GM23338 (cell line): ENCODE results near the gene FHOD1. TPM values are rescaled to one million over a fixed set of nuclear protein-coding genes. Genes with fewer than 3 reads are reported as not detected.

Experiments used
- ATAC-seq: fragments of 200-7000 bp; cut with Tn5 transposase; 3 replicates; pipeline ENCODE4 v1.9.1; 2020
- DNase-seq: peaks from one replicate; pipeline ENCODE4 v3.0.0-alpha.2; 2015; ENCODE audit warnings: low spot score
- H2AFZ ChIP-seq: fragments of 200-600 bp; sonication (generic); 2 replicates; pipeline ENCODE4 v1.8.0; 2016; ENCODE audit warnings: antibody characterized with exemption, mild to moderate bottlenecking, moderate library complexity
- H3F3A ChIP-seq: fragments of 200-600 bp; sonication (generic); replicated peaks from 2 replicates; pipeline ENCODE4 v1.8.0; 2017; ENCODE audit warnings: antibody characterized with exemption, mixed run types, low read depth
- H3K27ac ChIP-seq: fragments of 200-600 bp; sonication (generic); 2 replicates; pipeline ENCODE4 v1.6.1; 2016; ENCODE audit warnings: low read depth
- H3K27me3 ChIP-seq: fragments of 200-600 bp; sonication (generic); 2 replicates; pipeline ENCODE4 v1.8.0; 2016; ENCODE audit warnings: mild to moderate bottlenecking, mixed run types, moderate library complexity; ENCODE audit not compliant: insufficient read depth
- H3K36me3 ChIP-seq: fragments of 200-600 bp; sonication (generic); 2 replicates; pipeline ENCODE4 v1.8.0; 2016; ENCODE audit warnings: mild to moderate bottlenecking; ENCODE audit not compliant: insufficient read depth
- H3K4me1 ChIP-seq: fragments of 200-600 bp; sonication (generic); 2 replicates; pipeline ENCODE4 v1.8.0; 2016; ENCODE audit warnings: mild to moderate bottlenecking, moderate library complexity; ENCODE audit not compliant: insufficient read depth
- H3K4me2 ChIP-seq: fragments of 200-600 bp; sonication (generic); 2 replicates; pipeline ENCODE4 v1.7.1; 2017; ENCODE audit warnings: mixed run types
- H3K4me3 ChIP-seq: fragments of 200-600 bp; sonication (generic); 2 replicates; pipeline ENCODE4 v1.6.1; 2016; ENCODE audit warnings: mixed run types
- H3K79me2 ChIP-seq: fragments of 200-600 bp; sonication (generic); replicated peaks from 2 replicates; pipeline ENCODE4 v1.8.0; 2017; ENCODE audit warnings: mild to moderate bottlenecking; ENCODE audit not compliant: insufficient read depth
- H3K9me2 ChIP-seq: fragments of 200-600 bp; sonication (generic); 2 replicates; pipeline ENCODE4 v1.8.0; 2017; ENCODE audit not compliant: insufficient read depth
- H4K20me1 ChIP-seq: fragments of 200-600 bp; sonication (generic); replicated peaks from 2 replicates; pipeline ENCODE4 v1.8.0; 2017; ENCODE audit warnings: mild to moderate bottlenecking; ENCODE audit not compliant: insufficient read depth
- H3K27ac Mint-ChIP-seq: 2 replicates; pipeline ENCODE4 v1.8.0; 2020; ENCODE audit warnings: inconsistent platforms, mild to moderate bottlenecking, moderate library complexity, mixed read lengths
- H3K27me3 Mint-ChIP-seq: 3 replicates; pipeline ENCODE4 v1.8.0; 2022; ENCODE audit warnings: low read depth, mild to moderate bottlenecking, moderate library complexity, mixed read lengths, inconsistent platforms; ENCODE audit not compliant: insufficient read depth, poor library complexity
- H3K36me3 Mint-ChIP-seq: 3 replicates; pipeline ENCODE4 v1.8.0; 2021; ENCODE audit warnings: low read depth, mild to moderate bottlenecking, inconsistent platforms, moderate library complexity, mixed read lengths
- H3K4me1 Mint-ChIP-seq: 3 replicates; pipeline ENCODE4 v1.8.0; 2020; ENCODE audit warnings: mild to moderate bottlenecking, inconsistent platforms, mixed read lengths
- H3K4me3 Mint-ChIP-seq: 3 replicates; pipeline ENCODE4 v1.8.0; 2021; ENCODE audit warnings: moderate library complexity, mild to moderate bottlenecking, inconsistent platforms, mixed read lengths
- H3K9me3 Mint-ChIP-seq: 3 replicates; pipeline ENCODE4 v1.8.0; 2020; ENCODE audit warnings: moderate library complexity, mild to moderate bottlenecking, inconsistent platforms, mixed read lengths
- CREB1 ChIP-seq: fragments of 250-450 bp; sonication (Bioruptor Pico); IDR thresholded peaks from 2 replicates; pipeline ENCODE4 v1.5.0; 2020; ENCODE audit warnings: low read depth, mild to moderate bottlenecking, moderate library complexity
- EZH2phosphoT487 ChIP-seq: fragments of 200-600 bp; sonication (generic); IDR thresholded peaks from one replicate; pipeline ENCODE4 v1.8.1; 2018; ENCODE audit warnings: antibody characterized with exemption; ENCODE audit not compliant: unreplicated experiment
- JUNB ChIP-seq: IDR thresholded peaks from one replicate; pipeline ENCODE4 v1.6.1; 2016; ENCODE audit warnings: antibody characterized with exemption; ENCODE audit not compliant: unreplicated experiment
- NANOG ChIP-seq: IDR thresholded peaks from 2 replicates; pipeline ENCODE4 v1.6.1; 2016; ENCODE audit warnings: antibody characterized with exemption, borderline replicate concordance
- POLR2AphosphoS5 ChIP-seq: IDR thresholded peaks from 2 replicates; pipeline ENCODE4 v1.6.1; 2016; ENCODE audit warnings: antibody characterized with exemption, low read depth
- STAT1 ChIP-seq: IDR thresholded peaks from one replicate; pipeline ENCODE4 v1.6.1; 2016; ENCODE audit warnings: antibody characterized with exemption; ENCODE audit not compliant: unreplicated experiment
- ZNF114 ChIP-seq: fragments of 250-450 bp; sonication (Bioruptor Pico); IDR thresholded peaks from 2 replicates; pipeline ENCODE4 v1.5.0; 2020; ENCODE audit warnings: mild to moderate bottlenecking, moderate library complexity
- ZNF331 ChIP-seq: fragments of 250-450 bp; sonication (Bioruptor Pico); IDR thresholded peaks from 2 replicates; pipeline ENCODE4 v1.5.0; 2020; ENCODE audit warnings: low read depth, mild to moderate bottlenecking, moderate library complexity
- polyA plus RNA-seq: library from polyadenylated mRNA; unstranded; fragments of >200 nt; fragmentation: Nextera tagmentation; extraction: Ambion mirVana; gene quantifications from 2 replicates; pipeline ENCODE4 v1.2.1, GENCODE V29; 2016
- total RNA-seq: library from RNA; depleted of rRNA; stranded (reverse); fragments of >200 nt; shearing (Covaris generic); gene quantifications from 2 replicates; pipeline ENCODE4 v1.2.3, GENCODE V29; 2014
- TF ChIP-seq, protein P1 (sequence below): IDR thresholded peaks from 2 replicates; pipeline ENCODE4 v1.6.1; 2016; ENCODE audit warnings: antibody characterized with exemption
- TF ChIP-seq, protein P2 (sequence below): IDR thresholded peaks from one replicate; pipeline ENCODE4 v1.6.1; 2018; ENCODE audit warnings: antibody characterized with exemption; ENCODE audit not compliant: unreplicated experiment
- TF ChIP-seq, protein P3 (sequence below): fragments of 250-450 bp; sonication (Bioruptor Pico); IDR thresholded peaks from 2 replicates; pipeline ENCODE4 v1.5.0; 2020; ENCODE audit warnings: mild to moderate bottlenecking, moderate library complexity

FHOD1 gene
- total and polyA plus RNA-seq, 2 experiments from 2014 or later, result 26.2 to 52.7 TPM

DNA sequence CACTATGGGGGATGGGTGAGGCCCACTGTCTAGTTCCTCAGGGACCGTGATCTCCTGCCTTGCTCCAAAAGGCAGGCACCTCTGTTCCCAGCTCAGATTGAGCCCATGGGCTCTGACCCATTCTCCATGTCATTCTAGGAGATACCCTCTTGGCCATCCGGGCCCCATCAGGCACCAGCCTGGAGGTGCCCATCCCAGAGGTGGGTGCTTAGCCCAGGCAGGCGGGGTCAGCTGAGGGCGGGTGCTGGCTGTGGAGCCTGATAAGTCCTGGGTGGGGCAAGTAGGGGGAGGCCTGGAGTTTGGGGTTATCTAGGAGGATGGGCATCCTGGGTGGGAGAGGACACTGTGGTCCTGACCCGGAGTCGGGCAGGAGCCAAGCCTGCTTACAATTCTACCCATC, 53.0 kb downstream of the FHOD1 start:
- ATAC-seq (no peak), DNase-seq (no peak)
- H2AFZ ChIP-seq, result no peak overlapping the region
- TF ChIP-seq JUNB, result no peak
- no peak for TF ChIP-seq NANOG
- TF ChIP-seq, protein P1, sequence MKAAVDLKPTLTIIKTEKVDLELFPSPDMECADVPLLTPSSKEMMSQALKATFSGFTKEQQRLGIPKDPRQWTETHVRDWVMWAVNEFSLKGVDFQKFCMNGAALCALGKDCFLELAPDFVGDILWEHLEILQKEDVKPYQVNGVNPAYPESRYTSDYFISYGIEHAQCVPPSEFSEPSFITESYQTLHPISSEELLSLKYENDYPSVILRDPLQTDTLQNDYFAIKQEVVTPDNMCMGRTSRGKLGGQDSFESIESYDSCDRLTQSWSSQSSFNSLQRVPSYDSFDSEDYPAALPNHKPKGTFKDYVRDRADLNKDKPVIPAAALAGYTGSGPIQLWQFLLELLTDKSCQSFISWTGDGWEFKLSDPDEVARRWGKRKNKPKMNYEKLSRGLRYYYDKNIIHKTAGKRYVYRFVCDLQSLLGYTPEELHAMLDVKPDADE, result no peak
- no peak for TF ChIP-seq EZH2phosphoT487
- no peak for TF ChIP-seq STAT1
- no peak for TF ChIP-seq CREB1 (CRISPR knock-in tag)
- no peak for TF ChIP-seq ZNF114 (CRISPR knock-in tag)
- TF ChIP-seq, protein P2, sequence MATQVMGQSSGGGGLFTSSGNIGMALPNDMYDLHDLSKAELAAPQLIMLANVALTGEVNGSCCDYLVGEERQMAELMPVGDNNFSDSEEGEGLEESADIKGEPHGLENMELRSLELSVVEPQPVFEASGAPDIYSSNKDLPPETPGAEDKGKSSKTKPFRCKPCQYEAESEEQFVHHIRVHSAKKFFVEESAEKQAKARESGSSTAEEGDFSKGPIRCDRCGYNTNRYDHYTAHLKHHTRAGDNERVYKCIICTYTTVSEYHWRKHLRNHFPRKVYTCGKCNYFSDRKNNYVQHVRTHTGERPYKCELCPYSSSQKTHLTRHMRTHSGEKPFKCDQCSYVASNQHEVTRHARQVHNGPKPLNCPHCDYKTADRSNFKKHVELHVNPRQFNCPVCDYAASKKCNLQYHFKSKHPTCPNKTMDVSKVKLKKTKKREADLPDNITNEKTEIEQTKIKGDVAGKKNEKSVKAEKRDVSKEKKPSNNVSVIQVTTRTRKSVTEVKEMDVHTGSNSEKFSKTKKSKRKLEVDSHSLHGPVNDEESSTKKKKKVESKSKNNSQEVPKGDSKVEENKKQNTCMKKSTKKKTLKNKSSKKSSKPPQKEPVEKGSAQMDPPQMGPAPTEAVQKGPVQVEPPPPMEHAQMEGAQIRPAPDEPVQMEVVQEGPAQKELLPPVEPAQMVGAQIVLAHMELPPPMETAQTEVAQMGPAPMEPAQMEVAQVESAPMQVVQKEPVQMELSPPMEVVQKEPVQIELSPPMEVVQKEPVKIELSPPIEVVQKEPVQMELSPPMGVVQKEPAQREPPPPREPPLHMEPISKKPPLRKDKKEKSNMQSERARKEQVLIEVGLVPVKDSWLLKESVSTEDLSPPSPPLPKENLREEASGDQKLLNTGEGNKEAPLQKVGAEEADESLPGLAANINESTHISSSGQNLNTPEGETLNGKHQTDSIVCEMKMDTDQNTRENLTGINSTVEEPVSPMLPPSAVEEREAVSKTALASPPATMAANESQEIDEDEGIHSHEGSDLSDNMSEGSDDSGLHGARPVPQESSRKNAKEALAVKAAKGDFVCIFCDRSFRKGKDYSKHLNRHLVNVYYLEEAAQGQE, result no peak
- no peak for TF ChIP-seq ZNF331 (CRISPR knock-in tag)
- TF ChIP-seq, protein P3, sequence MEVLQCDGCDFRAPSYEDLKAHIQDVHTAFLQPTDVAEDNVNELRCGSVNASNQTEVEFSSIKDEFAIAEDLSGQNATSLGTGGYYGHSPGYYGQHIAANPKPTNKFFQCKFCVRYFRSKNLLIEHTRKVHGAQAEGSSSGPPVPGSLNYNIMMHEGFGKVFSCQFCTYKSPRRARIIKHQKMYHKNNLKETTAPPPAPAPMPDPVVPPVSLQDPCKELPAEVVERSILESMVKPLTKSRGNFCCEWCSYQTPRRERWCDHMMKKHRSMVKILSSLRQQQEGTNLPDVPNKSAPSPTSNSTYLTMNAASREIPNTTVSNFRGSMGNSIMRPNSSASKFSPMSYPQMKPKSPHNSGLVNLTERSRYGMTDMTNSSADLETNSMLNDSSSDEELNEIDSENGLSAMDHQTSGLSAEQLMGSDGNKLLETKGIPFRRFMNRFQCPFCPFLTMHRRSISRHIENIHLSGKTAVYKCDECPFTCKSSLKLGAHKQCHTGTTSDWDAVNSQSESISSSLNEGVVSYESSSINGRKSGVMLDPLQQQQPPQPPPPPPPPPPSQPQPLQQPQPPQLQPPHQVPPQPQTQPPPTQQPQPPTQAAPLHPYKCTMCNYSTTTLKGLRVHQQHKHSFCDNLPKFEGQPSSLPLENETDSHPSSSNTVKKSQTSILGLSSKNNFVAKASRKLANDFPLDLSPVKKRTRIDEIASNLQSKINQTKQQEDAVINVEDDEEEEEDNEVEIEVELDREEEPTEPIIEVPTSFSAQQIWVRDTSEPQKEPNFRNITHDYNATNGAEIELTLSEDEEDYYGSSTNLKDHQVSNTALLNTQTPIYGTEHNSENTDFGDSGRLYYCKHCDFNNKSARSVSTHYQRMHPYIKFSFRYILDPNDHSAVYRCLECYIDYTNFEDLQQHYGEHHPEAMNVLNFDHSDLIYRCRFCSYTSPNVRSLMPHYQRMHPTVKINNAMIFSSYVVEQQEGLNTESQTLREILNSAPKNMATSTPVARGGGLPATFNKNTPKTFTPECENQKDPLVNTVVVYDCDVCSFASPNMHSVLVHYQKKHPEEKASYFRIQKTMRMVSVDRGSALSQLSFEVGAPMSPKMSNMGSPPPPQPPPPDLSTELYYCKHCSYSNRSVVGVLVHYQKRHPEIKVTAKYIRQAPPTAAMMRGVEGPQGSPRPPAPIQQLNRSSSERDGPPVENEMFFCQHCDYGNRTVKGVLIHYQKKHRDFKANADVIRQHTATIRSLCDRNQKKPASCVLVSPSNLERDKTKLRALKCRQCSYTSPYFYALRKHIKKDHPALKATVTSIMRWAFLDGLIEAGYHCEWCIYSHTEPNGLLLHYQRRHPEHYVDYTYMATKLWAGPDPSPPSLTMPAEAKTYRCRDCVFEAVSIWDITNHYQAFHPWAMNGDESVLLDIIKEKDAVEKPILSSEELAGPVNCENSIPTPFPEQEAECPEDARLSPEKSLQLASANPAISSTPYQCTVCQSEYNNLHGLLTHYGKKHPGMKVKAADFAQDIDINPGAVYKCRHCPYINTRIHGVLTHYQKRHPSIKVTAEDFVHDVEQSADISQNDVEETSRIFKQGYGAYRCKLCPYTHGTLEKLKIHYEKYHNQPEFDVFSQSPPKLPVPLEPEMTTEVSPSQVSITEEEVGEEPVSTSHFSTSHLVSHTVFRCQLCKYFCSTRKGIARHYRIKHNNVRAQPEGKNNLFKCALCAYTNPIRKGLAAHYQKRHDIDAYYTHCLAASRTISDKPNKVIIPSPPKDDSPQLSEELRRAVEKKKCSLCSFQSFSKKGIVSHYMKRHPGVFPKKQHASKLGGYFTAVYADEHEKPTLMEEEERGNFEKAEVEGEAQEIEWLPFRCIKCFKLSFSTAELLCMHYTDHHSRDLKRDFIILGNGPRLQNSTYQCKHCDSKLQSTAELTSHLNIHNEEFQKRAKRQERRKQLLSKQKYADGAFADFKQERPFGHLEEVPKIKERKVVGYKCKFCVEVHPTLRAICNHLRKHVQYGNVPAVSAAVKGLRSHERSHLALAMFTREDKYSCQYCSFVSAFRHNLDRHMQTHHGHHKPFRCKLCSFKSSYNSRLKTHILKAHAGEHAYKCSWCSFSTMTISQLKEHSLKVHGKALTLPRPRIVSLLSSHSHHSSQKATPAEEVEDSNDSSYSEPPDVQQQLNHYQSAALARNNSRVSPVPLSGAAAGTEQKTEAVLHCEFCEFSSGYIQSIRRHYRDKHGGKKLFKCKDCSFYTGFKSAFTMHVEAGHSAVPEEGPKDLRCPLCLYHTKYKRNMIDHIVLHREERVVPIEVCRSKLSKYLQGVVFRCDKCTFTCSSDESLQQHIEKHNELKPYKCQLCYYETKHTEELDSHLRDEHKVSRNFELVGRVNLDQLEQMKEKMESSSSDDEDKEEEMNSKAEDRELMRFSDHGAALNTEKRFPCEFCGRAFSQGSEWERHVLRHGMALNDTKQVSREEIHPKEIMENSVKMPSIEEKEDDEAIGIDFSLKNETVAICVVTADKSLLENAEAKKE (CRISPR knock-in tag), result no peak
- no peak for TF ChIP-seq POLR2AphosphoS5
- peaks cover 23% of the 10 kb centered on the region; the same call in 1 of the 2 replicates for H3F3A ChIP-seq
- H3K27me3 ChIP-seq, result no peaks in the 10 kb centered on the region
- no peak overlapping the region for H3K27ac ChIP-seq
- H3K36me3 ChIP-seq, result peaks cover 20% of the 10 kb centered on the region; the same call in 1 of the 2 replicates
- peaks cover 10% of the 10 kb centered on the region for H3K27me3 Mint-ChIP-seq
- H3K9me2 ChIP-seq, result no peaks in the 10 kb centered on the region
- peaks cover 22% of the 10 kb centered on the region for H4K20me1 ChIP-seq
- H3K27ac Mint-ChIP-seq, result no peak overlapping the region
- peaks cover 26% of the 10 kb centered on the region for H3K4me1 Mint-ChIP-seq
- no peaks in the 10 kb centered on the region for H3K9me3 Mint-ChIP-seq
- no peak overlapping the region for H3K4me2 ChIP-seq
- H3K4me3 Mint-ChIP-seq, result peak overlapping the region; percentile 93; the same call in 2 of the 3 replicates
- H3K4me3 ChIP-seq, result no peak overlapping the region
- H3K4me1 ChIP-seq, result peaks cover 16% of the 10 kb centered on the region
- H3K79me2 ChIP-seq, result peaks cover 21% of the 10 kb centered on the region
- H3K36me3 Mint-ChIP-seq, result peaks cover 49% of the 10 kb centered on the region
